Measurements from ENCODE around the gene UBR3.

UBR3 gene

DNA sequence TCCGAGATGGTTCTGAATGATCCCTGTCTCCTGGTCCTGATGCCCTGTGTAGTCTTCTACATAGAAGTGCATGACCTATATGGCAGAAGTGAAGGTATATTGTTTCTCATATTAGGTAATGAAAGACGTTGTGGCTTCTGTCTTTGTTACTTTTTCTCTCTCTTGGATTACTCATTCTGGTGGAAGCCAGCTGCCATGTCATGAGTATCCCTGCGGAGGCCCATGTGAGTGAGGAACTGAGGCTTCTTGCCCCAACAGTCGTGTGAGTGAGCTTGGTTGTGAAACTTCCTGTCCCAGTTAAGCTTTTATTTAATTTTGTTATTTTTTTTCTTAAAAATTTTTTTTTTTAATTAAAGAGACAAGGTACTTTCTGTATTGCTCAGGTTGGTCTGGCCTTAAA lies 134.7 kb downstream of the UBR3 start:
- DNase-seq = no peak

DNA sequence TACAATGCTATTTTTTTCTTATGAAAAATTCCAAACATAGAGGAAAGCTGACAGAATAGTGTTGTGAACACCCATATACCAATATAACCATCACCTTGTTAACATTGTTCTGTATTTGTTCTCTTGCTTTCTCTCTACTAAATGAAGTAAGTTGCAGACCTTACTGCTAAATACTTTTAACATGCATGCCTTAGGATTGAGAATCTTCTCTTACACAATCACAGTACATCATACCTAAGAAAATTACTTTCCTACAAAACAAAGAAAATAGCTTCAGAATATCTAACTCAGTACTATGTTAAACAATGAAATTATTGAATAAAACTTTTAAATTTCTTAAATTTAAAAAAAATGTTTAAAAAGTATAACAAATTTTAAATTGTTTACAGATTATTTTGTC lies 136.5 kb downstream of the UBR3 start:
- DNase-seq = no peak

DNA sequence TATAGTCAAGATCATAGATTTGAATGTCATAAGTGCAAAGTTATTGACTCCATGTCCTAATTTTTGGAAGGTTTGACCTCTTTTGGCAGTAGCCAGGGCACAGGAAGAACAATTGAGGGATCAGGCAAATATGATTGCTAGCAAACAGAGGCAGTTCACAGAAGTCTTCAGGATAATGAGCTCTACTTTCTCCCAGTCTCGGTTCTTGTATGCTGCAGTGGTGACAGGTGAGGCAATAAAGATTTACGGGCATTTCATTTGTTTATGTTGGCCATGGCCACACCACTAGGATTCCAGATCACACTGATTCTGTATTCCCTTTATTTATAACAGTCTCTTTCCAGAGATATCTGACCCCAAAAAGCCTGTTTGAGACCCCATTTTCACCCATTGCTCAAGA lies 137.5 kb downstream of the UBR3 start:
- no peak for DNase-seq

DNA sequence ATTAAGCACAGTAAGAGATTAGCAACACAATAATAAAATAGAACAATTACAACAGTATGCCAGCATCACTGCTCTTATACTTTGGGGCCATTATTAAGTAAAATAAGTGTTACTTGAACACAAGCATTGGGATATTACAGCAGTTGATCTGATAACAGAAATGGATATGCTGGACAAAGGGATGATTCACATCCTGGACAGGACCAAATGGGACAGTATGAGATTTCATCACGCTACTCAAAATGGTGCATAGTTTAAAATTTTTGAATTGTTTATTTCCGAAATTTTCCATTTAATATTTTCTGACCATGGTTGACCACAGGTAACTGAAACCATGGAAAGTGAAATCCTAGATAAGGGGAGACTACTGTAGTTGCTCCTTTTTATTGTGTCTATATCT lies 138.2 kb downstream of the UBR3 start:
- no peak for DNase-seq

DNA sequence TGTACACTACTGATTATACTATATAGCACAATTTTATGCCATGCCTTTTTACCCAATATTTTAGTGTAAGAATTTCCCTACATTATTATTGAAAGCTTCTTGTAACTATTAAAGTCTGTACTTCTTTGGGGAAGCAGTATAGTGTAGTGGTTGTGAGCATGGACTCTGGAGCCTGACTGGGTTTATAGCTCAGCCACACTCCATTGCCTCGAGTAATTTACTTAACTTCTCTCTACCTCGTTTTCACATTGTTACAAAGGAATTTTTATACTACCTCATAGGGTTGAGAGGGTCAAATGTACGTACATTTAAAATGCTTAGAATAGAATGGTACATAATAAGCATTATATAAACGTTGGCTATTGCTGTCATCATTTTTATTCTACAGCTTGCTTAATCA lies 139.2 kb downstream of the UBR3 start:
- DNase-seq = no peak

DNA sequence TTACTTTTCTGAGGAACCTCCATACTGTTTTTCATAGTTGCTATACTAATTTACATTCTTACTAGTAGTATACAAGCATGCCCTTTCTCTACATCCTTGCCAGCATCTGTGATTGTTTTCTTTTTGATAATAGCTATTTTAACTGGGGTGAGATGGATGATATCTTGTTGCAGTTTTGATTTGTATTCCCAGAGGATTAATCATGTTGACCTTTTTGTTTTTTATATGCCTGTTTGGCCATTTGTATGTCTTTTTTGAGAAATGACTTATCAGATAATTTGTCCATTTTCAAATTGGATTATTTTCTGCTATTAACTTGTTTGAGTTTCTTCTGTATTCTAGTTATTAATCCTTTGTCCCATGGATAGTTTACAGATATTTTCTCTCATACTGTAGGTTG lies 141.5 kb downstream of the UBR3 start:
- DNase-seq = no peak

DNA sequence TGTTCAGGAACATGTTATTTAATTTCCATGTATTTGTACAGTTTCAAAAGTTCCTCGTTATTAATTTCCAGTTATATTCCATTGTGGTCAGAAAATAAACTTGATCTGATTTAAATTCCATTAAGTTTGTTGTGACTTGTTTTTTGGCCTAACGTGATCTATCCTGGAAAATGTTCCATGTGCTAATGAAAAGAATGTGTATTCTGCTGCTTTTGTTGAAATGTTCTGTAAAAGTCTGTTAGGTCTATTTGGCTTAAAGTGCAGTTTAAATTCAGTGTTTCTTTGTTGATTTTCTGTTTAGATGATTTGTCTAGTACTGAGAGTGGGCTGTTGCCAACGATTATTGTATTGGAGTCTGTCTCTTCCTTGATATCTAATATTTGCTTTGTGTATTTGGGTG lies 148.0 kb downstream of the UBR3 start:
- DNase-seq = no peak

DNA sequence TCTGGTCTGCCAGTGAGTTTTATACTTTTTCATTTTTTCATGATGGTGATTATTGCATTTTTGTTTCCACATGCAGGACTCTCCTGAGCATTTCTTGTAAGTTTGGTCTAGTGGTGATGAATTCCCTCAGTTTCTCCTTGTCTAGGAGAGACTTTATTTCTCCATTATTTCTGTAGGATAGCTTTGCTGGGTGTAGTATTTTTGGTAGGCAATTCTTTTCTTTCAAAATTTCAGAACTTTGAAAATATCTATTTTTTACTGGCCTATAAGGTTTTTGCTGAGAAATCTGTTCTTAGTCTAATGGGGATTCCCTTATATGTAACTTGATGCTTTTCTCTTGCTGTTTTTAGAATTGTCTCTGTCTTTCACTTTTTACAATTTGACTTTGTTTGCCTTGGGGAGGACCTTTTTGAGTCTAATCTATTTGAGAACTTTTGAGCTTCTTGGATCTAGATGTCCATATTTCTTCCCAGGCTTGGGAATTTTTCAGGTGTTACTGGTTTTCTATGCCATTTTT lies 149.1 kb downstream of the UBR3 start:
- DNase-seq = no peak

DNA sequence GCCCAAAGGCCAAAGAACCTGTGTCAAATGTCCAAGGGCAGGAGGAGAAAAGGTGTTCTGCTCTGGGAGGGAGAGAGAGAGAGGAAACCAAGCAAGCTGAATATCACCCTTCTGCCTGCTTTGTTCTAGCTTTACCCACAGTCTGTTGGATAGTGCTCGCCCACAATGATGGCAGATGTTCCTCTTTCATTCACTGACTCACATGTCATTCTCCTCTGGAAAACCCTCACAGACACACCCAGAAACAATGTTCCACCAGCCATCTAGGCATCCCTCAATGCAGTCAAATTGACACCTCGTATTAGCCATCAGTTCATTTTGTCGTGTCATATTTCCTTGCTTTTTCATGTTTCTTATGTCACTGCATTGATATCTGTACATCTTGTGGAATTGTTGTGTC lies 150.3 kb downstream of the UBR3 start:
- DNase-seq = no peak

DNA sequence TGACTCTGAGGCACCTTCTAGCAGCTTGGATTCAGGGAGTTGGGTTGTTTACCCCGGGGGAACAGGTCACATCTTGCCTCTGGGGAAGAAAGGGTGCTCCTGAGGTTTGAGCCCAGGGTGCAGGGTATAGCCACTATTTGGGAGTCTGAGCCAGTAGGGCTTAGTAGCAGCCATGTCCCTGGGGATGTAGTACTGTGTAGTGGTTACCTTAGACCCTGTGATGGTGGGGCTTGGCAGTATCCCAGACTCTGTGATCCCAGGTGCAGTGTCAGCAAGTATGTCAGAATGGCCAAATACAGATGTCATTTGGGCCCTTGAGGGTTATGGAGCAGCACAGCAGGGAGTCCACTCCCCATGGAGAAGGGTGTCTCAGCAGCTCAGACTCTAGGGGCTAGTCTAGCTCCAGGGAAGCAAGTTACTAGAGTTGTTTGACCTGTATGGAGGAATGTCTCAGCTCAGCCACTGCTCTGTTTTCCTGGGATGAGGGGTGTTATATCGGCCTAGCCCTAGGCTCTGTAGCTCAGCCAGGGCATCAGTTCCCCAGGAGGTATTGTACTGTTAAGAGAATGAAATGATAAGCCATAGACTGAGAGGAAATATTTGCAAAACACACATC lies 151.3 kb downstream of the UBR3 start:
- no peak for DNase-seq

DNA sequence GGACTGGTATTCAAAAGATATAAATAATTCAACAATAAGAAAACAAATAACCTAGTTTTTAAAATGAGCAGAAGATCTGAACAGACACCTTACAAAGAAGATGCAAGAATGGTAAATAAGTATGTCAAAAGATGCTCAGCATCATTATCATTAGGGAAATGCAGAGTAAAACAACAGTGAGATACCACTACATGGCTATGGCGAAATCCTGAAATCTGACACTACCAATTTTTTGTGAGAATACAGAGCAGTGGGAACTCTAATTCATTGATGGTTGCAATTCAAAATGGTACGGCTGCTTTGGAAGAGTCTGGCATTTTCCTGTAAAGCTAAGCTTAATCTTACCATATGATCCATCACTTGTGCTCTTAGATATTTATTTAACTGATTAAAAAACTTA lies 151.8 kb downstream of the UBR3 start:
- DNase-seq = no peak

DNA sequence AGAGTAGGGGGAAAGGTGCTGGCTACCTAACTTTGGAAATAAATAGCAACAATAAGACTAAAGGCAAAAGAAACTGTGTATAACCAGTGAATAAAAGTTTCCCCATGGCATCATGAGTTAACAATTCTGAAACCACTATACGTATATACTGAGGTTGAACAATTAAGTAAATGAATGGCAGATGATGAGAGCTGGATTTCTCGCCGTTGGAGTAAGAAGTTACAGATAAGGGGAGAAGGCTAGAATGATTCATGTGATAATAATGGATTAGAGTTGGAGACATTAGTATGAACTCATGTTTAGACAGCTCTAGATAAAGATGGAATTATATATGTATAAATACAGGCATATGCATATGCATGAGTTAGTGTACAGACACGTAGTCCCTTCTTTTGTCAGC lies 152.7 kb downstream of the UBR3 start:
- DNase-seq = no peak

DNA sequence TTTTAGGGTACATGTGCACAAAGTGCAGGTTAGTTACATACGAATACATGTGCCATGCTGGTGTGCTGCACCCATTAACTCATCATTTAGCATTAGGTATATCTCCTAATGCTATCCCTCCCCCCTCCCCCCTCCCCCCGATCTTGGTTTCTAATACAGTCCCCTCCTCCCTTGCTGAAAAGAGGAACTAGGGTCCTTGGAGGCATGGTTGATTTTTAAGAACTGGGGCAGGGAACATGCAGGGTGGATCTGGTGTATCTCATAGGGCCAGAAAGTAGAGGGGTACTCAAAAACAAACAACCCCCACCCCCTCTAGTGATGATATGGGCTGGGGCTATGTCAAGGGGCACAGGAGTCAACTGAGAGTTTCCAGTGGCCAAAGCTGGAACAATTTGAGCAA lies 153.4 kb downstream of the UBR3 start:
- DNase-seq = no peak

DNA sequence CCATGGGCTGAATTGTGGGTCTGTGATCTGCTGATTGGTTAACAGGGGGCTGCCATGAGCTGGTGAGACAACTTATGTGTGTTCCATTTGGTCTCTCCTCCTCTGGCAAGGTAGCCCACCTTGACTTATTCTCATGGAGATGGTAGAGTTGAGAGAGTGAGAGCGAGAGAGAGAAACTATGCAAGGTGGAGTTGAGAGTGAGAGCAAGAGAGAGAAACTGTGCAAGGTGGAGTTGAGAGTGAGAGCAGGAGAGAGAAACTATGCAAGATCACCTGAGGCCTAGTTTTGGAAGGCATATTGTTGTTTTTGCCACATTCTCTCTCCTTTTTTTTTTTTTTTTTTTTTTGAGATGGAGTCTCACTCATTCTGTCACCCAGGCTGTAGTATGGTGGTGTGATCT lies 155.7 kb downstream of the UBR3 start:
- DNase-seq = no peak

DNA sequence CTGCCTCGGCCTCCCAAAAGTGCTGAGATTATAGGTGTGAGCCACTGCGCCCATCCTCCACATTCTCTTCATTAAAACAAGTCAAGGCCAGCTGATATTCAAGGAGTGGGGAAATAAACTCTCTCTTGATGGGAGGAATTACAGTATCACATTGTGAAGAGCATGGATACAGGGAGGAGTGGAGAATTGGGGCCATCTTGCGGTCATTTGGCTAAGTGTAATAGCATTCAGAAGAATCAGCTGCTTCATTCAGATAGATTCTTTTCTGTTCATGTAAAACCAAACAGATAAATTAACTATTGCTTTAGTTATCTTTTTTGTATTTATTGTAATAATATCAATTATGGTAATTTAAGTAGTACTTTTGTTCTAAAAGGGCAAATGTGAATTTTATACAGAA lies 156.3 kb downstream of the UBR3 start:
- DNase-seq = no peak

DNA sequence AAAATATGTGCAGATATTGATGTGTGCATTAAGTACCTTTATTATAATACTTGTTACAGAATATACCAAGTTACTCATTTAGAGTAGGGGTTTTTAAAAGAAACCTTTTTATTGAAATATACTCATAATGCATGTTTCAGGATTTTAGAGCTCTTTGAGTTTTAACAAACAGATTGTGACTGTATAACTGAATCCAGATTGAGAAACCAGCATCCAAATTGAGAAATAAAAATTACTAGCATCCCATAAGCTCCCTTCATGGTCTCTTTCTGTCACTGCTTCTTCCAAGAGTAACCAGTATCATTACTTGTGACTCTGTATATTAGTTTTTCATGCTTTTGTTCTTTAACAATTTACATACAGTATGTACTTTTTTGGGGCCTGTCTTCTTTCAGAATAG lies 156.9 kb downstream of the UBR3 start:
- no peak for DNase-seq

DNA sequence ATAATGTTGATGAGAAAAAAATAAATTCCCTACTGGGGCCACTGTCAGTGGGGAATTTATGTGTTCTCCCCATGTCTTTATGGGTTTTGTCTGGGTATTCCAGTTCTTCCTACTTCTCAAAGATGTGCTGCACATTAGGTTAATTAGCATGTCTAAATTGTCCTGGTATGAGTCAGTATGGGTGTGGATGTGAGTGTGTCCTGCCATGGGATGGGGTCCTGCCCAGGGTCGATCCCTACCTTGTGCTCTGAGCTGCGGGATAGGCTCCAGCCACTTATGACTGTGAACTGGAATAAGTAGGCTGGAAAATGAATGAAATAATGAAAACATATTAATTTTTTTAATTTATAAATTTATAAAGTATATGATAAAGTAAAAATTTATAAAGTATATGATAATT lies 167.5 kb downstream of the UBR3 start:
- no peak for DNase-seq

DNA sequence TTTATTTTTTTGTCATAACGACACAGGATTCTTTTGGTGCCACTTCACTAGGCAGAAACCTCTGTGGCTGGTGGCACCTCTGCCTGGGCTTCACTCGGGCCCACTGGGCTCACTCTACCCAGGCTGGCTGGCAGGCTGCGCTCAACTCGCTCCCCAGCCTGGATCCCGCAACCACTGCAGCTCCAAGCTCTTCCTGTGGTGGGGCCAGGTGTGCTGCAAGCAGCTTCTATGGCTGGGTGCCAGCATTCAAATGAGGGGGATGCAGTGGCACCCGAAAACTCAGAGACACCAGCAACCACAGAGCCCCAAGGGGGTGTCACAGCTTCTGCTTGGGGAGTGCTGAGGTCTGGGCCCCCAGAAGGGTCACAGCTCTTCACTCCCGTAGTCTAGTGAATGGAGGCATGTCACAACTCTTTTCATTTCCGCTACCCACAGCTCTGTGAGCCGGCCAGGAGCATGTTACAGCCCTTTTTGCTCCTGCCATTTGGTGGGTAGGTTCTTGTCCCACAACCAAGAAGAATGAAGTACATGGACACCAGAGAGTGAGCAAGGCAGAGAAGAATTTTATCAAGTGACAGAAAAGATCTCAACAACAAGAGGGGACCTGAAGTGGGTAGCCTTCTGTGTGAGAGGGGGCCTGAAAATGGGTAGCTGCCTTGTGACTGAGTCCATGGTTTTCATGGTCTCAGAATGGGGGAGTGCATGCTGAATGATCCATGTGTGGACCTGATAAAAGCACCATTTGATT lies 170.1 kb downstream of the UBR3 start:
- DNase-seq = no peak

DNA sequence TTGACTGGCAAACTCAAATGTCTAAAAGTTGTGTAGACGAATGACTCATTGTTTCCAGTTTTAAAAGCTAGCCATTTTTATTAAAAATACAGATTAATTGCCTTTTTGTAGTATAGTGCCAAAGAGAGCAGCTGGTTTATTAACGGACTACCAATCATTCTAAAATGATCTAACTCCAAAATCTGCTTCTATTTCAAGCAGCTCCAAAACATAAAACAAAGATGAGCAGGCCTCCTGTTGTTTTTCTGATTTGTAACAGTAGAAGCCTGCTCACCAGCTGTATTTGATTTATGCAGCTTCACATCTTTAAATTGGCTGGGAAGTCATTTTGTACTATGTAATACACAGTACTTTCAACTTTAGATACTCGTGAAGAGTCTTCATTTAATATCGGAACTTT lies 171.8 kb downstream of the UBR3 start:
- DNase-seq = no peak

DNA sequence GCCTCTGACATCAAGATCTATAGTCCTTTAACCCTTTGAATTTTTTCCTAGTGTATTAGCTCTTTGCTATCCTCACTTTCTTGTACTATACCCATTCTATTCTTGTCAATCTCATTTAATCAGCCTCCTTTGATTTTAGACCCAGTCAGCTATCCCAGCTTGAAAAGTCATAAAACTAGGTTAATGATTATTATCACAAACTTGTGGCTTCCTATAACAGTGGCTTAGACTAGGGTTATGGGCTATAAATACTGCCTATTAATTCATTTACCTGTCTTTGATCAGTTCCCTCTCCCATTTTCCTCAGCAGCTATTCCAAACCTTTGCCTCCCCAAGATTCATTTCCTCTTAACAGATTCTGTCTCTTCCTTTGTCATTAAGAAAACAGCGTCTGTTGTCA lies 174.8 kb downstream of the UBR3 start:
- DNase-seq = no peak

DNA sequence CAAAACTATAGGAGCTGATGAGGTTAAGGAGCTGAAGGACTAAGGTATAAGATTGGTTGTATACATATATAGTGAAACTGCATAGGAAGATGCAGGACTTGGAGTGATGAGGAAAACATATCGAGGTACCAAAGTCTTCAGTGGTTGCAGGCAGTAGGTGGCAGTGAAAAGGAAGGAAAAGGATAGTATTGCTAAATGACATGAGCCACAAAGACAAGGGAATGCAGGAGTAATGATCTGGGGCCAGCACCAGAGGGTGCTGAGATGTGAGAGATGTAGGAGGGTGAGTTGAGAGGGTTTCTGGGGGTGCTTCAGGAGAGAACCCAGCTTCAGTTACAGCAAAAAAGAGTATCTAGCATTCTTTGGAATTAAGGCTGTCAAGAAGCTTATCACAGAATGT lies 178.4 kb downstream of the UBR3 start:
- DNase-seq = no peak

DNA sequence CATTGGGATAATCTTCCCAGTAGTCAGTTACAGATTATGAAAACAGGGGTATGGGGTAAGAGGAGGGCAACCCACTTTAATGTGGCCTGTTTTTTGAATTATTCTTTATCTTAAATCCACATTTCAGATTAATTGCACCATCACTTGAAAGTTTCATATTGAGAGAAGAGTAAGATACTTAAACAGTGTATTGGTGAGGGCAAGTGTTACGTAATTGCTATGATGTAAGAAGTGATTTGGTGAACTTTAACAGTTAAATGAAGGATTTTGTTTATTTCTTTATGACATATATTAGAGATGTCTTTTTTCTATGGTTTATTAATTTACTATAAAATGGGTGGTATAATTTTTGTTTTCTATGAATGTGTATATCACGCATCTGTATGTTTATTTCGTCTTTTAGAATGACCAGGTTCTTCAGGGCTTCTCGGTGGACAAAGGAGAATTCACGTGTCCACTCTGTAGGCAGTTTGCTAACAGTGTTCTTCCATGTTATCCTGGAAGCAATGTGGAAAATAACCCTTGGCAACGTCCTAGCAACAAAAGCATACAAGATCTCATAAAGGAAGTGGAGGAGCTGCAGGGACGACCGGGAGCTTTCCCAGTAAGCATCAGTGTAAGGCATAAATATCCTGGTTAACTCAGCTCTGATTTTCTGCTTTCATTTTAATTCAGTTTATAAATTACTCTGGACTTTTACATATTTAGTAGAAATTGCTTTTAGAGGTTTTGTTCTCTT lies 179.5 kb downstream of the UBR3 start:
- no peak for DNase-seq

DNA sequence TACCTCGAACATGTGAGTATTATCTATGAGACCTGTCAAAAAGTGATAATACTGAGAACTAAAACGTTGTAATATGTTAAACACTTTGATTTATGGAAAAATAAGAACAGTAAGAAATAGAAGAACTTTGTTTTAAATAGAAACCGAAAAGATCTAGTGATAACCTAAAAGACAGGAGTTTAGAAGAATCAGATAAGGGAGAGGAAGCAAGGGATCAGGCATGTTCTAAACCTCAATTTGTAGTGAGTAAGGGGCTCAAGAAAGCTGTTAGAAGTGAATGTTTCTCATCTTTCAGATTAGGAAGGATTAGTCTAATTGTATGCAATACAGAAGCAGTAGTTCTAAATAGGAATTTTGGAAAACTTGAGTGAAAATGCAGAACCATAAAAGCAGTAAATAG lies 182.0 kb downstream of the UBR3 start:
- no peak for DNase-seq

DNA sequence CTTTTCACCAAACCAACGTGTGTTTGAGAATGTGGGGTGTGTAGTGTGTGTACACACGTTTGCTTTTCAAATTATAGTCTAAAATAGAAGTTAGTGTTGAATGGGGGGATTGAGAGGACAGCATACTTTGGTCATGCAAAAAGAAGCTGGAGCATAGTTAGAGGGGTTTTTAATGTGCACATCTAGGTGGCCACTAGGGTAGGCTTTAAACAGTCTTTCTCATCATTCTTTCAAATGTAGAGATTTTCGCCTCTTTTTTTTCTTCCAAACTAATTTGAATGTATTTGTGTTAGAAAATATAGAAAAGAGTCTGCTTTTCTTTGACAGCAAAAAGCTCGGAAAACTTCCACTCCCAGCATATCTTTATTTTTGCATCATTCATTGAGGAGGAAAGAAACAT lies 185.5 kb downstream of the UBR3 start:
- DNase-seq = no peak

Data from NCI-H345 (cell line).